Activated T-cell treated with anti-CD3 and anti-CD28 coated beads, Interleukin-2, amount 50 U/mL, for 4 hours (primary cell): ENCODE data around the gene NRG4. TPM values are rescaled to one million over a fixed set of nuclear protein-coding genes. Genes with fewer than 3 reads are reported as not detected.
"Not testable (repeated sequence)": the region's sequence is repeated elsewhere in the genome, so short reads cannot be mapped to it uniquely, and the experiment has no call there.

ENCODE experiments used
- ATAC-seq, 2 donors: fragments of 200-7000 bp; cut with Tn5 transposase; one replicate each; pipeline ENCODE4 v1.10.0; 2021
- DNase-seq: peaks from one replicate; pipeline ENCODE4 v3.0.0-alpha.2; 2020
- H3K27me3 Mint-ChIP-seq: one replicate; pipeline ENCODE4 v1.8.0; 2021; ENCODE audit warnings: low read depth, mixed read lengths
- H3K36me3 Mint-ChIP-seq: one replicate; pipeline ENCODE4 v1.8.0; 2022; ENCODE audit warnings: mixed read lengths; ENCODE audit not compliant: insufficient read depth
- H3K4me1 Mint-ChIP-seq: one replicate; pipeline ENCODE4 v1.8.0; 2021; ENCODE audit warnings: low read depth, mixed read lengths
- H3K4me3 Mint-ChIP-seq: one replicate; pipeline ENCODE4 v1.8.0; 2021; ENCODE audit warnings: mild to moderate bottlenecking, moderate library complexity, mixed read lengths
- H3K9me3 Mint-ChIP-seq: one replicate; pipeline ENCODE4 v1.8.0; 2021; ENCODE audit warnings: mixed read lengths
- total RNA-seq, 3 donors: library from RNA; stranded (reverse); gene quantifications; one replicate each; pipeline ENCODE4 v1.2.1, GENCODE V29; 2021

The NRG4 gene
- total RNA-seq, 3 donors from 2014 or later = 0.20 to 0.41 TPM; not detected in 1

GRCh38 chr15:76024021-76024768, 12.0 kb upstream of the NRG4 start:
- H3K36me3 Mint-ChIP-seq = no peaks in the 10 kb centered on the region

GRCh38 chr15:76013470-76013869, 1.2 kb upstream of the NRG4 start:
- H3K9me3 Mint-ChIP-seq = peaks cover 22% of the 10 kb centered on the region
- H3K36me3 Mint-ChIP-seq, H3K4me1 Mint-ChIP-seq, DNase-seq, H3K4me3 Mint-ChIP-seq, ATAC-seq: not testable (repeated sequence)
- H3K27me3 Mint-ChIP-seq = peaks cover 41% of the 10 kb centered on the region

More at GRCh38 chr15:76024021-76024768, 12.0 kb upstream of the NRG4 start:
- H3K4me3 Mint-ChIP-seq = no peak overlapping the region
- DNase-seq (no peak), ATAC-seq (no peak)
- peaks cover 16% of the 10 kb centered on the region for H3K9me3 Mint-ChIP-seq
- H3K27me3 Mint-ChIP-seq = peaks cover 28% of the 10 kb centered on the region
- H3K4me1 Mint-ChIP-seq = no peaks in the 10 kb centered on the region

GRCh38 chr15:76010613-76011012, 1.6 kb downstream of the NRG4 start:
- Mint-ChIP-seq H3K4me1 (peaks cover 3% of the 10 kb centered on the region), H3K27me3 (peaks cover 27% of the 10 kb centered on the region), H3K36me3 (no peaks in the 10 kb centered on the region), H3K4me3 (no peak overlapping the region), H3K9me3 (peaks cover 3% of the 10 kb centered on the region)
- ATAC-seq (no peak), DNase-seq (no peak)

GRCh38 chr15:76006136-76006778, 6.0 kb downstream of the NRG4 start:
- ATAC-seq (no peak), DNase-seq (no peak)
- H3K4me3 Mint-ChIP-seq = no peak overlapping the region
- H3K27me3 Mint-ChIP-seq = peaks cover 24% of the 10 kb centered on the region
- H3K36me3 Mint-ChIP-seq = no peaks in the 10 kb centered on the region
- no peaks in the 10 kb centered on the region for H3K9me3 Mint-ChIP-seq
- H3K4me1 Mint-ChIP-seq = no peaks in the 10 kb centered on the region

GRCh38 chr15:76003364-76003763, 8.9 kb downstream of the NRG4 start:
- Mint-ChIP-seq H3K4me3 (no peak overlapping the region), H3K27me3 (peaks cover 25% of the 10 kb centered on the region), H3K9me3 (no peaks in the 10 kb centered on the region), H3K36me3 (no peaks in the 10 kb centered on the region), H3K4me1 (no peaks in the 10 kb centered on the region)
- ATAC-seq = no peak
- DNase-seq = no peak

- no peak for ATAC-seq
- H3K9me3 Mint-ChIP-seq = peaks cover 3% of the 10 kb centered on the region
Observed at GRCh38 chr15:75995611-75996010, 16.6 kb downstream of the NRG4 start.

GRCh38 chr15:75994220-75994619, 18.0 kb downstream of the NRG4 start:
- H3K27me3 Mint-ChIP-seq = peaks cover 21% of the 10 kb centered on the region
- H3K36me3 Mint-ChIP-seq = peaks cover 2% of the 10 kb centered on the region
- DNase-seq = no peak
- no peaks in the 10 kb centered on the region for H3K4me1 Mint-ChIP-seq
- H3K9me3 Mint-ChIP-seq = peaks cover 3% of the 10 kb centered on the region
- no peak for ATAC-seq
- H3K4me3 Mint-ChIP-seq = no peak overlapping the region

More at GRCh38 chr15:75995611-75996010, 16.6 kb downstream of the NRG4 start:
- Mint-ChIP-seq H3K4me1 (no peaks in the 10 kb centered on the region), H3K4me3 (no peak overlapping the region), H3K27me3 (peaks cover 22% of the 10 kb centered on the region), H3K36me3 (peaks cover 2% of the 10 kb centered on the region)
- no peak for DNase-seq

GRCh38 chr15:75992897-75993296, 19.3 kb downstream of the NRG4 start:
- ATAC-seq = no peak
- H3K27me3 Mint-ChIP-seq = peaks cover 21% of the 10 kb centered on the region

GRCh38 chr15:75989875-75990274, 22.3 kb downstream of the NRG4 start:
- ATAC-seq (no peak), DNase-seq (no peak)
- Mint-ChIP-seq H3K36me3 (peaks cover 2% of the 10 kb centered on the region), H3K4me1 (no peaks in the 10 kb centered on the region), H3K27me3 (peaks cover 15% of the 10 kb centered on the region), H3K9me3 (peaks cover 3% of the 10 kb centered on the region), H3K4me3 (no peak overlapping the region)

More at GRCh38 chr15:75992897-75993296, 19.3 kb downstream of the NRG4 start:
- peaks cover 2% of the 10 kb centered on the region for H3K36me3 Mint-ChIP-seq
- no peaks in the 10 kb centered on the region for H3K4me1 Mint-ChIP-seq
- H3K4me3 Mint-ChIP-seq = no peak overlapping the region
- H3K9me3 Mint-ChIP-seq = peaks cover 3% of the 10 kb centered on the region
- no peak for DNase-seq

- no peak for ATAC-seq
- Mint-ChIP-seq H3K9me3 (peaks cover 3% of the 10 kb centered on the region), H3K36me3 (no peaks in the 10 kb centered on the region), H3K4me1 (no peaks in the 10 kb centered on the region), H3K27me3 (peaks cover 8% of the 10 kb centered on the region), H3K4me3 (no peak overlapping the region)
- DNase-seq = no peak
Observed at GRCh38 chr15:75989045-75989444, 23.2 kb downstream of the NRG4 start.

- ATAC-seq = no peak
- no peak overlapping the region for H3K4me3 Mint-ChIP-seq
Observed at GRCh38 chr15:75985971-75986370, 26.3 kb downstream of the NRG4 start.

GRCh38 chr15:75984706-75985105, 27.5 kb downstream of the NRG4 start:
- H3K4me1 Mint-ChIP-seq, H3K36me3 Mint-ChIP-seq, H3K4me3 Mint-ChIP-seq, ATAC-seq, H3K9me3 Mint-ChIP-seq, DNase-seq: not testable (repeated sequence)
- peaks cover 11% of the 10 kb centered on the region for H3K27me3 Mint-ChIP-seq

More at GRCh38 chr15:75985971-75986370, 26.3 kb downstream of the NRG4 start:
- Mint-ChIP-seq H3K4me1 (no peaks in the 10 kb centered on the region), H3K9me3 (no peaks in the 10 kb centered on the region), H3K36me3 (no peaks in the 10 kb centered on the region), H3K27me3 (peaks cover 4% of the 10 kb centered on the region)
- DNase-seq = no peak

- Mint-ChIP-seq H3K36me3 (no peaks in the 10 kb centered on the region), H3K9me3 (no peaks in the 10 kb centered on the region), H3K4me3 (no peak overlapping the region), H3K4me1 (no peaks in the 10 kb centered on the region), H3K27me3 (peaks cover 26% of the 10 kb centered on the region)
- ATAC-seq (no peak), DNase-seq (no peak)
Observed at GRCh38 chr15:75982468-75982867, 29.8 kb downstream of the NRG4 start.

- DNase-seq (no peak), ATAC-seq (no peak)
- Mint-ChIP-seq H3K27me3 (peaks cover 31% of the 10 kb centered on the region), H3K9me3 (no peaks in the 10 kb centered on the region), H3K4me1 (no peaks in the 10 kb centered on the region), H3K4me3 (no peak overlapping the region), H3K36me3 (no peaks in the 10 kb centered on the region)
Observed at GRCh38 chr15:75981149-75981815, 30.9 kb downstream of the NRG4 start.
